NCI-H2227 (cell line): ENCODE data around the gene CCDC201.

Source experiments
- DNase-seq: peaks from one replicate; lab custom pipeline; 2025; ENCODE audit not compliant: unreplicated experiment; lab: John Stamatoyannopoulos, UW

Gene CCDC201, protein sequence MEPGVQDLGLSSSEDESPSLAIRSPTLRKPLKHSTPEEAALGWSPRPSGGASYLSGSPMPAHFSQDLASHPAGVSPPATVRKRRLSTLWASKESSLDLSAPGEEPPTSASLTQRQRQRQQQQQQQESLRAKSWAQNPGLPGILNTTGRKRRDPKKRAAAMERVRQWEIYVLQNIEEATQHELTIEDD

GRCh38 chr7:45873035-45873354 is at the start of gene CCDC201:
TSS of gene CCDC201 (minus strand) at chr7:45873082. CDS start at chr7:45873007, 75 bp downstream.
- DNase-seq = no peak

GRCh38 chr7:45921699-45922519 is 49.0 kb upstream of the CCDC201 start:
- DNase-seq = no peak

GRCh38 chr7:45921381-45921698 is 48.5 kb upstream of the CCDC201 start:
- no peak for DNase-seq

- peak; percentile 74 for DNase-seq
Measured at GRCh38 chr7:45920502-45921380, 47.9 kb upstream of the CCDC201 start, which contains the start of gene IGFBP3. TSS of gene IGFBP3 (minus strand) at chr7:45921272. CDS start at chr7:45921140, 132 bp downstream.

DNA sequence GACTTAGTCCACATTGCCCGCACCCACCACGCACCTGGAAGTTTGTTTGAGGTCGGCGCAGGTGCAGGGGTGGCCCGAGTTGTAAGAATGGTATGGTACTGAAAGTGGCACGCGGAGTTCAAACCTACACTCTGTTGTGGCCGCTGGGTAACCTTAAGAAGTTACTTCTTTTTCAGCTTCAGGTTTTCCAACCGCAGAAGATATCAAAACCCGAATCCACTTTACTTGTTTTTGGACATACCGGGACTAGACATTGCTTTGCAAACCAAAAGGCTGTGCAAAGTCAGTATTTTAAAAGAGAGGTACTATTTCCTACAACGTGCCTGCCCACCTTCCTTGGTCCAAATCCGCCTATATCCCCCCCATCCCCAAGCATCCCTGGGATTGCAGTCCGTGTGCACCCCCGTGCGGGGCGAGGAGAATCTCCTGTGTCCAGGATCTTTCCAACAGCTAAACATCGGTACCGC is 47.1 kb upstream of the CCDC201 start:
- DNase-seq = no peak

DNA sequence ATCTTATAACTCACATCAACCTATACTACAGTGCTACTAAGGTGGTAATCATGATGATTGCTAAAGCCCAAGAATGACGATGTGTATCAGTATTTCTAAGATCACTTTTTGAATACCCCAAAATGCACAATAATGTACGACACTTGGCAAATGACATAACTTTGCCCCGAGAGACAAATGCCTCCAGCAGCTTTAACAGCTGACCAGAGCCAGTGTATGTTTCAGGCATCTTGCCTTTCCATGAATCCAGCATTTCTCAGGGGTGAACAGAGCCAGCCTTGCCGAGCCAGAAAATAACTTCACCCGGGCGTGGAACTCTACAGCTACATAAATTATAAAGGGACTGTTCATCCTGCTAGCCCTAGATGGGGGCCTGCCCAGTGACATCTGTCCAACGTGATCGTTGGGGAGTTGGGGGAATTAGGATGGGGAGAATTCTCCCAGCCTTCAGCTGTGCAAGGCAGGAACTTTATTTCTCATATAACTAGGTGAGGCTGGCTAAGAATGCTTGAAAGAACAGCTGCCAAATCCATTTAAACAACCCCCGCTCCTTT is 46.4 kb upstream of the CCDC201 start:
- no peak for DNase-seq

- DNase-seq = no peak
Measured at GRCh38 chr7:45918556-45918955, 45.7 kb upstream of the CCDC201 start.

GRCh38 chr7:45917658-45918057 is 44.8 kb upstream of the CCDC201 start:
- DNase-seq = peak; percentile 34

DNA sequence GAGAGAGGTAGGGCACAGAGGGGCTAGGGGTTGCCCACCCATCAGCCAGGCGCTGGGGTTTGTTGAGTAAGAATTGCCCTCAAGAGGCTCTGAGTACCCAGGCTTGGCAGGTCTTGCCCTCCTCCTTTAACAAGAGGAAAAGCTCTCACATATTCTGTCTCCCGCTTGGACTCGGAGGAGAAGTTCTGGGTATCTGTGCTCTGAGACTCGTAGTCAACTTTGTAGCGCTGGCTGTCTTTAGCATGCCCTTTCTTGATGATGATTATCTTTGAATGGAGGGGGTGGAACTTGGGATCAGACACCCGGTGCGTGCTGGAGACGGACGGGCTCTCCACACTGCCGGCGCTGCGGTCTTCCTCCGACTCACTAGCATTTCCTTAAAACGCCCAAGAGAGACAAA is 44.2 kb upstream of the CCDC201 start:
- DNase-seq = no peak

DNA sequence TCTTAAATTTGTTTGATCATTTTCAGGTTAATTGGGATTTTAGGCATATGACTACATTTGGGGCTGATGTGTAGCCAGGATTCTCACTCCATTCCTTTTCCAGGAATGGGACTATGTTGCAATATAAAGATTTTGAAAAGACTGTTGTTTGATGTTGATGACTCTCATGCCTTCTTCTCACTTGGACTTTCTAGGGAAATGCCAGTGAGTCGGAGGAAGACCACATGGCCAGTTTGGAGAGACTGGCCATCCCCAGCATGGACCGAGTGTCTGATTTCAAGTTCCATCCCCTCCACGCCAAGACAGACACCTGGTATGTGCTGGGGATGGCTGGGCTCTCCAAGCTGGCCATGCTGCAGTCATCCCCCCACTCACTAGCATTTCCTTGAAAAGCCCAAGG is 42.7 kb upstream of the CCDC201 start:
- no peak for DNase-seq

- no peak for DNase-seq
Measured at GRCh38 chr7:45914911-45915310, 42.0 kb upstream of the CCDC201 start.

- DNase-seq = no peak
Measured at GRCh38 chr7:45912972-45913371, 40.1 kb upstream of the CCDC201 start.

DNA sequence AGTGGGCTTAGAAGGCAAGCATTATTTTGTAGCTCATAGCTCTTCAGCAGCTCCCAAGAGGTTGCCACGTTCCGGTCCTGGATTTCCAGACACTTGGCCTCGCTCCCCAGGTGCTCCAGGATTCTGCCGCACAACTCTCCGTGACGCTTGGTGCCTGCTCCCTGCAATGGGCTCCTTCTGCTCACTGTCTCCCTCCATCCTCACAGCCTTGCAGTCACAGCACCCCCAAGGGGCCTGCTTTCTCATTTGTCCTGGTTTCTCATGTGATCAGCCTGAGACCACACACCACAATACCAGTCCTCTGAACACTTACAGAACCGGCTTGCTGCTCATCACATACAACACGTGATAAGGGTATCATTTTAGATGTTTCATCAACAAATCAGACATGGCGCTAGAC is 38.4 kb upstream of the CCDC201 start:
- no peak for DNase-seq

- DNase-seq = no peak
Measured at GRCh38 chr7:45910855-45911254, 38.0 kb upstream of the CCDC201 start.

DNA sequence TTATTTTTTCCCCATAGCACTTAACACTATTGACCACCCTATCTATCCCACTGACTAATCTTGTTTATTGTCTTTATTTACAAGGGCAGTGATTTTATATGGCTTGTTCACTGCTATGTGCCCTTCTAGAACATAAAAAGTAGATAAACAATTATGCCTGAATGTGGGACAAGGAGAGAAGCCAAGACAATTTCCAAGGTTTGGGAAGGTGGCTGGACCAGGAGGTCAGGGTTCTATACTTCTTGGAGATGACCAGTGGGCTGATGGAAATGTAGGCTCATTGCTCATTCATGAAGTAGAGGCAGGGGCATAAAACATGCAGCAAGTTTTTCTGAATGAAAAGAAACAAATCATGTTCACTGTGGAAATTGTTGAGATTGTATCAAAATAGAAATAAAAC is 36.7 kb upstream of the CCDC201 start:
- DNase-seq = no peak

- DNase-seq = no peak
Measured at GRCh38 chr7:45902820-45903219, 29.9 kb upstream of the CCDC201 start.

DNA sequence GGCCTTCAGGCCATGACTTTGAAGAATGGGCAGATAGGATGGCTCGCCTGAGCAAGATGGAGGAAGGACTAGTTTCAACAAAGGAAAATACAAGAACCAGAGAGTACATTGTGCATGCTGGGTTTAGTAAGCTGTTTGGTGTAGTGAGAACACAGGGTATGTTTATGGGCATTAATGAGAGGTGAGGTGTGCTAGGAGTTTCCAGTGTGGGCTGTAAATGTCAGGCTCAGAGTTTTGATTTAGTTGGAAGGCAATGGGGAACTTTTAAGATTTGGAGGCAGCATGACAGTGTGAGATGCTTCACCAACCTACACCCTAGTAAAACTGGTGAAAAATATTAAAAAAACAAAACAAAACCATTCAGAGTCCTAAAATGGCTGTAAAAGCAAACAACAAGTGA is 28.7 kb upstream of the CCDC201 start:
- DNase-seq = no peak

DNA sequence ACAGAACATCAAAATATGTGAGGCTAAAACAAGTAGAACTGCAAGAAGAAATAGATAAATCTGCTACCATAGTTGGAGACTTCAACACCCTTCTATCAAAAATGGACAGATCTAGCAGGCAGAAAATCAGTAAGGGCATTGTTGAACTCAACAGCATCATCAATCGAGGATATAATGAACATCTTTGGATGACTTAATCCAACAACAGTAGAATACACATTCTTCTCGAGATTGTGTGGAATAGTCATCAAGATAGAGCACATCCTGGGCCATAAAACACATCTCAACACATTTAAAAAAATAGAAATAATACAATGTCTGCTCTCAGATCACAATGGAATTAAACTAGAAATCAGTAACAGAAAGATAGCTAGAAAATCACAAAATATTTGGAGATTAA is 25.3 kb upstream of the CCDC201 start:
- no peak for DNase-seq

DNA sequence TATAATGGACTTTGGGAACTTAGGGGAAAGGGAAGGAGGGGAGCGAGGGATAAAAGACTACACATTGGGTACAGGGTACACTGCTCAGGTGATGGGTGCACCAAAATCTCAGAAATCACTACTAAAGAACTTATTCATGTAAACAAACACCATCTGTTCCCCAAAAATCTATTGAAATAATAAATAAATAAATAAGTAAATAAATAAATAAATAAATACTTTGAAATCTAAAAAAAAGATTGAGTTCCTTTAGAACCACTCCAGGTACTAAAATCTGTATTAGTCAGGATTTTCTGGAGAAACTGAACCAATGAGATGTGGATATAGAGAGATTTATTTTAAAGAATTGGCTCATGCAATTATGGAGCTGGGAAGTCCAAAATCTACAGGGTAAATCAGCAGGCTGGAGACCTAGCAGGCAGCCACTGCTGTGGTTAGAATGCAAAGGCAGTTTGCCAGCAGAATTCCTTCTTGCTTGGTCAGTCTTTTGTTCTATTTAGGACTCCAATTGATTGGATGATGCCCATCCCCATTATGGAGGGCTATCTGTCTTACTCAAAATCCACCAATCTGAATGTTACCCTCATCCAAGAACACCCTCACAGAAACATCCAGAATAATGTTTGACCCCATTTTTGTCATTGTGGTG is 24.3 kb upstream of the CCDC201 start:
- no peak for DNase-seq

DNA sequence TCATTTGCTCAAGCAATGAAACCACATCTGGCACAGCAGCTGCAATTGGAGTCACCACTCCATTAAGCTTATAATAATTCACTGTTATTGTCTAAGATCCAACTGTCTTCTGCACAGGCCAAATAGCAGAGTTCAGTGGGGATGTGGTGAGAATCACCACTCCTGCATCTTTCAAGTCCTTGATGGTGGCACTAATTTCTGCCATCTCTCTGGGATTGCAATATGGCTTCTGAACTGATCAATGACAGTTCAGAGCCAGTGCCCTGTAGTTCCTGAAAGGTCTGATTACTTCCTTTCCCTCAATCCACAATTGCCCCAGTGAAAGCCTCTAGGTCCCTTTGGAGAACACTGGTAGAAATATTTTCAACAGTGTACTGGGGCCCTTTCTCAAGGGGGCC is 21.8 kb upstream of the CCDC201 start:
- no peak for DNase-seq
